DMS53 treated with DMSO at 0.1 percent for 48 hours (cell line): ENCODE measurements around the gene PDE3A.
A peak's percentile ranks its signal among the peaks of the same experiment; 100 is the strongest.

Source experiments
- DNase-seq: peaks from one replicate; lab custom pipeline; 2025; ENCODE audit not compliant: unreplicated experiment; lab: John Stamatoyannopoulos, UW

PDE3A gene

GRCh38 chr12:20681334-20681733 is 313.0 kb downstream of the PDE3A start:
- DNase-seq = no peak

- DNase-seq = no peak
These were observed 326.9 kb downstream of the PDE3A start, which contains the start of gene SLCO1C1 for GRCh38 chr12:20695232-20695631. SLCO1C1 (plus strand) TSS chr12:20695332; CDS start chr12:20699577, 4,245 bp downstream.

- DNase-seq = no peak
These were observed 328.0 kb downstream of the PDE3A start for GRCh38 chr12:20696181-20696905.

GRCh38 chr12:20701106-20701505 is 332.8 kb downstream of the PDE3A start:
- DNase-seq = peak; percentile 95

- DNase-seq = no peak
These were observed 336.5 kb downstream of the PDE3A start for GRCh38 chr12:20704860-20705259.

GRCh38 chr12:20711846-20712245 is 343.5 kb downstream of the PDE3A start:
- DNase-seq = no peak

- DNase-seq = peak; percentile 85
These were observed 347.7 kb downstream of the PDE3A start for GRCh38 chr12:20716037-20716436.

- DNase-seq = no peak
These were observed 348.6 kb downstream of the PDE3A start for GRCh38 chr12:20716985-20717384.

- DNase-seq = no peak
These were observed 350.0 kb downstream of the PDE3A start for GRCh38 chr12:20718294-20718693.

GRCh38 chr12:20722142-20722541 is 353.8 kb downstream of the PDE3A start:
- DNase-seq = peak; percentile 73

- DNase-seq = no peak
These were observed 362.9 kb downstream of the PDE3A start for GRCh38 chr12:20731274-20731673.
